ENCODE data around the gene EIF4B. TPM values are rescaled to one million over a fixed set of nuclear protein-coding genes. Genes with fewer than 3 reads are reported as not detected.

Gene EIF4B
- total and polyA plus RNA-seq, 2 of the 13 experiments (the other 11 are each of a cell fraction or from before 2014, with no cell fraction given), result 416 to 548 TPM

GRCh38 chr12:52992699-52993557, 13.3 kb upstream of the EIF4B start (continued):
- no peak for TF ChIP-seq LRRFIP1 (CRISPR knock-in tag; conservative IDR thresholded peaks at IDR 0.05)
- TF ChIP-seq CEBPB (IDR thresholded peaks at IDR 0.05; ENCODE audit: borderline replicate concordance, low read depth, low read length), result peak; percentile 30; the same call in 1 of the 2 replicates
- peak; percentile 21; the same call in 1 of the 2 replicates for TF ChIP-seq MIXL1 (CRISPR knock-in tag; IDR thresholded peaks at IDR 0.05)
- peak; percentile 79 for TF ChIP-seq PAXIP1 (CRISPR knock-in tag; conservative IDR thresholded peaks at IDR 0.05)
- TF ChIP-seq CTCF (CRISPR knock-in tag; IDR thresholded peaks at IDR 0.05), result no peak; the same call in 1 of the 2 replicates
- no peak for TF ChIP-seq ZNF30 (CRISPR knock-in tag; IDR thresholded peaks at IDR 0.05)
- TF ChIP-seq HNF1A (IDR thresholded peaks at IDR 0.05; ENCODE audit: low read depth), result 0 out of 2 replicates have a peak, but pooled peaks have one; percentile 37
- no peak for TF ChIP-seq HNF1A (CRISPR knock-in tag; IDR thresholded peaks at IDR 0.05; ENCODE audit: borderline replicate concordance)
- no peak for TF ChIP-seq KLF9 (CRISPR knock-in tag; IDR thresholded peaks at IDR 0.05; ENCODE audit: low read depth)
- TF ChIP-seq FUBP1 (CRISPR knock-in tag; IDR thresholded peaks at IDR 0.05; ENCODE audit: borderline replicate concordance), result no peak
- no peak for TF ChIP-seq CBX1 (IDR thresholded peaks at IDR 0.05; ENCODE audit: low read depth)
- TF ChIP-seq MAFK (conservative IDR thresholded peaks at IDR 0.05 in 1 of 2, IDR thresholded peaks at IDR 0.05 in 1 of 2; ENCODE audit: low read length in 2 of 2), result peak; percentile 83 to 96
